SK-N-SH (cell line): ENCODE data around the gene TLE1. TPM values are rescaled to one million over a fixed set of nuclear protein-coding genes. Genes with fewer than 3 reads are reported as not detected.

Source experiments
- CTCF ChIA-PET: fragments of 300-600, 350-600 bp; formaldehyde crosslinking; extraction: SDS; loops from one replicate; lab custom pipeline; 2021; lab: Yijun Ruan, JAX
- POLR2A ChIA-PET: fragments of 350-600 bp; sonication (Branson Sonifier 250); formaldehyde crosslinking; extraction: SDS; loops from one replicate; lab custom pipeline; 2020; ENCODE audit warnings: antibody characterized with exemption, inconsistent platforms; lab: Yijun Ruan, JAX
- DNase-seq: peaks from one replicate; pipeline ENCODE4 v3.0.0; 2012
- H2AFZ ChIP-seq: fragments of 200-600 bp; sonication (generic); 2 replicates; pipeline ENCODE4 v1.8.1; 2016; ENCODE audit warnings: antibody characterized with exemption, mild to moderate bottlenecking, low read depth
- H3F3A ChIP-seq: fragments of 200-600 bp; sonication (generic); replicated peaks from 2 replicates; pipeline ENCODE3; 2016; ENCODE audit warnings: antibody characterized with exemption, mild to moderate bottlenecking; ENCODE audit not compliant: insufficient read depth
- H3K27ac ChIP-seq, 2 experiments: fragments of 200-500 bp in 1 of 2; fragments of 200-600 bp in 1 of 2; sonication (Bioruptor generic) in 1 of 2; sonication (generic), shearing (Covaris generic) in 1 of 2; 2 replicates each; pipeline versions ENCODE4 v1.5.1 to v1.6.1; 2014 to 2016; ENCODE audit warnings: low read depth in 2 of 2, inconsistent platforms in 1 of 2, low read length in 1 of 2, mild to moderate bottlenecking in 1 of 2, mixed read lengths in 1 of 2
- H3K27me3 ChIP-seq: fragments of 200-600 bp; sonication (generic), shearing (Covaris generic); 2 replicates; pipeline ENCODE4 v1.6.1; 2016; ENCODE audit warnings: mixed run types; ENCODE audit not compliant: insufficient read depth
- H3K36me3 ChIP-seq, 2 experiments: fragments of 200-500 bp in 1 of 2; fragments of 200-600 bp in 1 of 2; sonication (Bioruptor generic) in 1 of 2; sonication (generic) in 1 of 2; replicated peaks in 1 of 2; 2 replicates each; pipeline versions ENCODE3 to v1.5.1; 2014 to 2016; ENCODE audit warnings: low read length in 1 of 2, mild to moderate bottlenecking in 1 of 2; ENCODE audit not compliant: insufficient read depth in 2 of 2, control insufficient read depth in 1 of 2
- H3K4me1 ChIP-seq, 2 experiments: fragments of 200-500 bp in 1 of 2; fragments of 200-600 bp in 1 of 2; sonication (Bioruptor generic) in 1 of 2; sonication (generic), shearing (Covaris generic) in 1 of 2; 2 replicates each; pipeline versions ENCODE4 v1.5.1 to v1.6.1; 2014 to 2016; ENCODE audit warnings: low read depth in 1 of 2, low read length in 1 of 2, mixed run types in 1 of 2; ENCODE audit not compliant: insufficient read depth in 2 of 2, control insufficient read depth in 1 of 2
- H3K4me2 ChIP-seq: fragments of 200-600 bp; sonication (generic), shearing (Covaris generic); 2 replicates; pipeline ENCODE4 v1.6.1; 2017; ENCODE audit warnings: mixed run types
- H3K4me3 ChIP-seq, 2 experiments: fragments of 200-500 bp in 1 of 2; fragments of 200-600 bp in 1 of 2; sonication (Bioruptor generic) in 1 of 2; sonication (generic), shearing (Covaris generic) in 1 of 2; 2 replicates each; pipeline versions ENCODE4 v1.5.1 to v1.8.1; 2014 to 2016; ENCODE audit warnings: low read depth in 2 of 2, inconsistent platforms in 1 of 2, low read length in 1 of 2, mild to moderate bottlenecking in 1 of 2, mixed read lengths in 1 of 2, moderate library complexity in 1 of 2
- H3K79me2 ChIP-seq: fragments of 200-600 bp; sonication (generic); 2 replicates; pipeline ENCODE4 v1.8.1; 2017; ENCODE audit warnings: mild to moderate bottlenecking; ENCODE audit not compliant: insufficient read depth
- H3K9ac ChIP-seq: fragments of 200-600 bp; sonication (generic); 2 replicates; pipeline ENCODE4 v1.6.1; 2017; ENCODE audit warnings: mixed run types
- H3K9me2 ChIP-seq: fragments of 200-600 bp; sonication (generic); 2 replicates; pipeline ENCODE4 v1.6.1; 2017; ENCODE audit warnings: mixed run types
- H3K9me3 ChIP-seq: fragments of 200-600 bp; sonication (generic); 2 replicates; pipeline ENCODE4 v1.6.1; 2017; ENCODE audit warnings: mixed run types, mild to moderate bottlenecking, moderate library complexity
- H4K20me1 ChIP-seq: fragments of 200-600 bp; sonication (generic); 2 replicates; pipeline ENCODE4 v1.6.1; 2017; ENCODE audit warnings: mild to moderate bottlenecking, mixed run types; ENCODE audit not compliant: insufficient read depth
- ELF1 ChIP-seq: IDR thresholded peaks from 2 replicates; pipeline ENCODE4 v1.4.0; 2012
- FOXJ3 ChIP-seq: sonication (generic); formaldehyde crosslinking; IDR thresholded peaks from 2 replicates; pipeline ENCODE4 v1.5.1; 2020; ENCODE audit warnings: mild to moderate bottlenecking, missing genetic modification reagents
- MXI1 ChIP-seq: IDR thresholded peaks from 2 replicates; pipeline ENCODE4 v1.6.1; 2012; ENCODE audit warnings: mild to moderate bottlenecking, low read depth, low read length, improper control_type of control experiment
- RAD21 ChIP-seq: IDR thresholded peaks from 2 replicates; pipeline ENCODE4 v1.6.1; 2012; ENCODE audit warnings: mild to moderate bottlenecking, low read length
- SMC3 ChIP-seq: IDR thresholded peaks from 2 replicates; pipeline ENCODE4 v1.6.1; 2012; ENCODE audit warnings: low read depth, low read length, improper control_type of control experiment
- TCF12 ChIP-seq: IDR thresholded peaks from 2 replicates; pipeline ENCODE4 v1.4.0; 2012
- TEAD4 ChIP-seq: IDR thresholded peaks from 2 replicates; pipeline ENCODE4 v1.4.0; 2012; ENCODE audit warnings: mild to moderate bottlenecking, borderline replicate concordance; ENCODE audit not compliant: insufficient read depth
- USF1 ChIP-seq: IDR thresholded peaks from 2 replicates; pipeline ENCODE4 v1.4.0; 2012; ENCODE audit warnings: low read depth, borderline replicate concordance
- WGBS: methylation state at CpG from one replicate; pipeline ENCODE4 v1.1.6; 2017; ENCODE audit warnings: low lambda C conversion rate; 5-methylcytosine and 5-hydroxymethylcytosine counted together
- polyA plus RNA-seq, 3 experiments: library from polyadenylated mRNA; depleted of rRNA; stranded (reverse); fragments of >200 nt; gene quantifications; 2 replicates each; pipeline ENCODE4 v1.2.3, GENCODE V29; 2012
- TF ChIP-seq, protein P1 (sequence below): fragments of 200-600 bp; sonication (generic); IDR thresholded peaks from 2 replicates; pipeline ENCODE4 v1.6.1; 2017; ENCODE audit warnings: antibody characterized with exemption, mild to moderate bottlenecking, moderate library complexity
- TF ChIP-seq, protein P2 (sequence below): IDR thresholded peaks from 2 replicates; pipeline ENCODE4 v1.6.1; 2012; ENCODE audit warnings: mild to moderate bottlenecking, low read depth, low read length, moderate library complexity

TLE1 gene
- polyA plus RNA-seq, 1 of the 3 experiments (the other 2 are of a cell fraction) = 33.0 TPM

DNA sequence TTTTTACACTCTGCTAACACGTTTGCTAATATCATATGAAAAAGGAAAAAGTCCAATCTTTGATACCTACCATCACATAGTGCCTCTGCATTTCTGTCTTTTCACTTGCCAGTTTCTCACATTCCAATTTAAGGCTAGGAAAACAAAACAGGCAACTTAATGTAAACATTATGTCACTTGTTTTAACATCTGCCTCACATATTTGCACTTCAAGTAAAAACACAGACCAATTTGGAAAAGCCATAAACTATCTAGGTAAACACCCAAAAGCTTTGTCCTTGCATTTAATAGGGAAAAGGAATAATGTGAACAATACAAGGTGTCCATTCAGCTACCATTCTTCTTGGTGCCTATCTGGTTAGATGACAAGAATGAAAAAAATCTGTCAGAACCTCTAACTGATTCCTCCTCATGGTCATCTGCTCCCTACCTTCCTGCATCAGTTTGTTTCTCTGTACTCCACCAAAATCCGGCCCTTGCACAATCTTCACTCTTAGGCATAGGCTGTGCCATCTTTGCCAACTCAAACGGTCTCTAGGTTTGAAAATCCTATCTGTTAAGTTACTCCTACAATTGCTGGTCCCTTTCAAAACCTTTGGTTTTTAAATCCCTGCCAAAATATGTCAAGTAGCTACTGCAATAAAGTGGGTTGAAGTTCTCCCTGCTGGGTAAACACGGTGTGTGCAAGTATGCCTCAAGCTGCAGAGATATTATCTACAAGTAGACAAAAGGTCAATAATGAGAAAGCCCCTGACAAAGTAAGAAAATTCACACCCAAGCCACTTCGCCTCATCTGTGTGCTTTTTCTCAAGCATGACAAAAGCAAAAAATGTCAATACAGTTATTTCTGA is 3.4 kb downstream of the TLE1 start:
- H3K9me2 ChIP-seq = no peaks in the 10 kb centered on the region
- H3K9ac ChIP-seq = peak overlapping the region; percentile 74; the same call in 1 of the 2 replicates
- peaks cover 11 to 12% of the 10 kb centered on the region in 2 experiments; a peak in 2 of 4 replicates for H3K4me1 ChIP-seq
- H3K36me3 ChIP-seq = peaks cover 6 to 11% of the 10 kb centered on the region in 2 experiments
- DNase-seq = no peak
- H3K79me2 ChIP-seq = peaks cover 75% of the 10 kb centered on the region
- no peak overlapping the region for H2AFZ ChIP-seq
- H3K27ac ChIP-seq = no peak overlapping the region
- peak overlapping the region; percentile 64 to 73; a peak in 3 of 4 replicates for H3K4me3 ChIP-seq
- peaks cover 18% of the 10 kb centered on the region; the same call in 1 of the 2 replicates for H4K20me1 ChIP-seq
- TF ChIP-seq MXI1 (no peak), TEAD4 (no peak), ELF1 (no peak), SMC3 (peak; percentile 13; the same call in 1 of the 2 replicates), RAD21 (peak; percentile 36), FOXJ3 (peak; percentile 28; the same call in 1 of the 2 replicates), USF1 (no peak), TCF12 (no peak)
- TF ChIP-seq, protein P1, sequence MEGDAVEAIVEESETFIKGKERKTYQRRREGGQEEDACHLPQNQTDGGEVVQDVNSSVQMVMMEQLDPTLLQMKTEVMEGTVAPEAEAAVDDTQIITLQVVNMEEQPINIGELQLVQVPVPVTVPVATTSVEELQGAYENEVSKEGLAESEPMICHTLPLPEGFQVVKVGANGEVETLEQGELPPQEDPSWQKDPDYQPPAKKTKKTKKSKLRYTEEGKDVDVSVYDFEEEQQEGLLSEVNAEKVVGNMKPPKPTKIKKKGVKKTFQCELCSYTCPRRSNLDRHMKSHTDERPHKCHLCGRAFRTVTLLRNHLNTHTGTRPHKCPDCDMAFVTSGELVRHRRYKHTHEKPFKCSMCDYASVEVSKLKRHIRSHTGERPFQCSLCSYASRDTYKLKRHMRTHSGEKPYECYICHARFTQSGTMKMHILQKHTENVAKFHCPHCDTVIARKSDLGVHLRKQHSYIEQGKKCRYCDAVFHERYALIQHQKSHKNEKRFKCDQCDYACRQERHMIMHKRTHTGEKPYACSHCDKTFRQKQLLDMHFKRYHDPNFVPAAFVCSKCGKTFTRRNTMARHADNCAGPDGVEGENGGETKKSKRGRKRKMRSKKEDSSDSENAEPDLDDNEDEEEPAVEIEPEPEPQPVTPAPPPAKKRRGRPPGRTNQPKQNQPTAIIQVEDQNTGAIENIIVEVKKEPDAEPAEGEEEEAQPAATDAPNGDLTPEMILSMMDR = 0 out of 2 replicates have a peak, but pooled peaks have one; percentile 35
- TF ChIP-seq, protein P2, sequence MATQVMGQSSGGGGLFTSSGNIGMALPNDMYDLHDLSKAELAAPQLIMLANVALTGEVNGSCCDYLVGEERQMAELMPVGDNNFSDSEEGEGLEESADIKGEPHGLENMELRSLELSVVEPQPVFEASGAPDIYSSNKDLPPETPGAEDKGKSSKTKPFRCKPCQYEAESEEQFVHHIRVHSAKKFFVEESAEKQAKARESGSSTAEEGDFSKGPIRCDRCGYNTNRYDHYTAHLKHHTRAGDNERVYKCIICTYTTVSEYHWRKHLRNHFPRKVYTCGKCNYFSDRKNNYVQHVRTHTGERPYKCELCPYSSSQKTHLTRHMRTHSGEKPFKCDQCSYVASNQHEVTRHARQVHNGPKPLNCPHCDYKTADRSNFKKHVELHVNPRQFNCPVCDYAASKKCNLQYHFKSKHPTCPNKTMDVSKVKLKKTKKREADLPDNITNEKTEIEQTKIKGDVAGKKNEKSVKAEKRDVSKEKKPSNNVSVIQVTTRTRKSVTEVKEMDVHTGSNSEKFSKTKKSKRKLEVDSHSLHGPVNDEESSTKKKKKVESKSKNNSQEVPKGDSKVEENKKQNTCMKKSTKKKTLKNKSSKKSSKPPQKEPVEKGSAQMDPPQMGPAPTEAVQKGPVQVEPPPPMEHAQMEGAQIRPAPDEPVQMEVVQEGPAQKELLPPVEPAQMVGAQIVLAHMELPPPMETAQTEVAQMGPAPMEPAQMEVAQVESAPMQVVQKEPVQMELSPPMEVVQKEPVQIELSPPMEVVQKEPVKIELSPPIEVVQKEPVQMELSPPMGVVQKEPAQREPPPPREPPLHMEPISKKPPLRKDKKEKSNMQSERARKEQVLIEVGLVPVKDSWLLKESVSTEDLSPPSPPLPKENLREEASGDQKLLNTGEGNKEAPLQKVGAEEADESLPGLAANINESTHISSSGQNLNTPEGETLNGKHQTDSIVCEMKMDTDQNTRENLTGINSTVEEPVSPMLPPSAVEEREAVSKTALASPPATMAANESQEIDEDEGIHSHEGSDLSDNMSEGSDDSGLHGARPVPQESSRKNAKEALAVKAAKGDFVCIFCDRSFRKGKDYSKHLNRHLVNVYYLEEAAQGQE = no peak
- H3K27me3 ChIP-seq = no peaks in the 10 kb centered on the region
- peak overlapping the region; percentile 75 for H3K4me2 ChIP-seq
- POLR2A ChIA-PET = no interaction called here
- no peaks in the 10 kb centered on the region for H3K9me3 ChIP-seq
- H3F3A ChIP-seq = no peaks in the 10 kb centered on the region
- CTCF ChIA-PET = interaction anchor here (0.6 to 3.4 kb wide), 20 partner anchors 8 to 1227 kb away, joined by 3 to 19 read pairs (median 4); no protein-coding TSS in a partner anchor
- WGBS = 63% methylated on average over 5 of the region's 5 CpGs
